ENCODE measurements around the gene TTC7B.

The TTC7B gene

DNA sequence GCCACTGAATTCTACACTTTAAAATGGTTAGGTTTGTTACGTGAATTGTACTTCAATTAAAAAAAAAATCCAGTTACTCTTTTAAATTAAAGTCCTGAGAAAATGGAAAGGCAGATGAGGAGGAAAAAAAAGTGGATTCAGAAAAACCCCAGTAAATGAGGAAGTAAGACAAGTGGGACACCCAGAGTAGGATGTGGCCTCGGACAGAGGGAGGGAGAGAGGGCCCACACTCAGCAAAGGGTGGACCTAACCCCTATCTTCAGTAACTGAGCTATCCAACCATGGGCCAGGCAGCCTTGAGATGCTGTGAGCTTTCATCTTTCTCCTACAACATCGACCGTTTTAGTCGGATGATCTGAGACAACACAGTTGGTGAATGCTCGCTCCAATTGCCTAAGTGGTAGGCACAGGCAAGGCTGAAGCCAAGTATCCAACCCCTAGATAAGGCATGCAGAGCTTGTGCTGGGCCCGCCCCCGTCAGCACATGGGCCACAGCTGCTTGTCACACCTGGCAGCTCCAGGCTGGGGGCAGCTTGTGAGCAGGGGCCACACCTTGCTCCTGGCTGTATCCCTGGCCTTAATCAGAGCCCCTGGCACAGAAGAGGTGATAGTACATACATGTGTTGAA, 142.1 kb downstream of the TTC7B start:
- no peak for DNase-seq (ENCODE audit: low spot score)

DNA sequence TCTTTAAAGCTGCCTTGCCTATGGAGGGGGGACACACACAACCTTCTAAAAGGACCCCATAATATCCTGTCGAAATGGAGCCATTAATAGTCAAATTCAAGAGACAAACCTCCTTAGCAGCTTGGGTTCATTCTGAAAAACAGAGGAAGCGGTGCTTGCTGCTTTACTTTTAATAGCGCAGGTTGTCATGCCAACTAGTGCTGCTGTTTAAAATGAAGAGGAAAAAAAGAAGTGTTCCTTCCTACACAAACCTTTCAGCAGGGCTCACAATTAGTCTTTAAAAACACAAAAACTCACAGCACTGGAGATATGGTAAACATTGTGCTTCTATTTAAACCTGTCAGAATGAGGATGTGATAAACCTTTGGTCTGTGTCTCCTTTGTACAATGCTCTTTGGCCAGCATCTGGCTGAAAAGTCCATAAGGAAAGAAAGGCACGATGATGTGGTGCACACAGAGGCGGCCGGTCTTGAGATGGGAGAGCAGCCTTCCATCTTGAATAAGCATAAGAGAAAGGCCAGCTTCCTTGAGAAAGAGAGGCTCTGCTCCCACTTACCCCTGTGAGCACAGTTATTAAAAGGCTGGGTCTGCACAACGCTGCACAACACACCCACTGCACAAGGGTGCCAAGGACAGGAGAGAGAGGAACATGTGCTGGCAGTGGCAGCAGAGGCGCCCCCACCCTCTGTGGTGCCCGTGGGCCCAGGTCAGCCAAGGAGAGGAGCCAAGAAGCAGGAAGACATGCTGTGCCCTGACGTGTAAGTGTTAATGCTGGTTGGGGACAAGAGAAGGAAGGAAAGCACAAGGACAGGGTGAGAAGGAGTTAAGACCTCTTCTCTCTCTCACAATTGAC, 144.6 kb downstream of the TTC7B start:
- DNase-seq (ENCODE audit: low spot score), result no peak

DNA sequence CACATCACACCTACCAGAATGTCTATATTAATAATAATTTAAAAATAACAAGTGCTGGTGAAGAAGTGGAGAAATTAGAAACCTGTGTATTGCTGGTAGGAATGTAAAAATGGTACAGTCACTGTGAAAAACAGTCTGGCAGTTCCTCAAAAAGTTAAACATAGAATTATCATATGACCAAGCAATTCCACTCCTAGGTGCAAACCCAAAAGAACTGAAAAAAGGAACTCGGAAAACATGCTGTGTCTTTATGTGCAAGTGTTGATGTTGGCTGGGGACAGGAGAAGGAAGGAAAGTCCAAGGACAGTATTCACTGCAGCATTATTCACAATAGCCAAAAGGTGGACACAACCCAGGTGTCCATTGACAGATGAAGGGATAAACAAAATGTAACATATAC, 146.5 kb downstream of the TTC7B start:
- DNase-seq (ENCODE audit: low spot score), result no peak

DNA sequence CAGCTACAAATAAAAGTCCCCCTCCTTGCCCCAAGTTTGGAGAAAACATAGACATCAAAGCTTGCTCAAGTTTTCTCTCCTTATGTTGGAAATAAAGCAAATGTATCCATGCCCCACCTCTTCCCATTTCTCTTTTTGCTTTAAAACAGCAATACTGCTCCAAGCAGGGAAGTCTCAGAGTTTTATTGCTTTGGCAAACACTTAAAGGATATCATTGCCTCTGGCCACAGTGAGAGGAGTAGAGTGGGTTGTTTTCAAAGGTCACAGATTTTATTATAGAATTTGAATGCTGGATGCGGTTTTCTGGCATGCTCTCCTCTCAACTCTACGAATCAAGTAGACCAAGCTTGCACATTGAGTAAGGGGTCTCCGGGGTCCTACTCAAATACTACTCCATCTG, 149.7 kb downstream of the TTC7B start:
- DNase-seq (ENCODE audit: low spot score), result no peak

DNA sequence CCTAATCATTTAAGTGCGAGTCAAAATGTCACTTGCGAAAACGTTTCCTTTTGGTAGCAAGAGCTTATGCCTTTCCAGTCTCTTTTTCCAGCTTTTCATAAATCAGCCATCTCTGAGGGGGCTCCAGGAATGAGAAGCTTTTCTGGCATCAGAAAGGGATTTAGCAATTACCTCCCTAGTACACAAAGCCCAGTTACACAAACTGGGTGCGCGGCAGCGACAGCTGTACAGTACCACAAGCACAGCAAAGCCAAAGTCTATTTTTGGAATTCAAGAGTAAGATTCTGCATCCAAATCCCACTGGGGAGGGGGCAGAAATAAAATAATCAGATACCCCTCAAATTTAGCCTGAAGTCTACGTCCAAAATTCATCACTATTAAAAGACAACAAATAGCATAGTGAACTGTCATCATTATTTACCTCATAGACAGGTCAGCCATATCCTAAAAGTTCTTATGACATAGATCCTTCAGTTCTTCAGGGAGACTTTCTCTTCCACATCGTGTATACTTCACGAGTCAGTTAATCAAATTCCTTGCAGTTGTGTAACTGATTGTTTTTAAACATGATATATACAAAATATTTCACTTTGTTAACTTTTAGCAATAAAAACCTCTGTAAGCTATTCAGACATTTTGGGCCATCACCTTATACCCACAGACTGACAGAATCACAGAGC, 150.8 kb downstream of the TTC7B start:
- DNase-seq (ENCODE audit: low spot score), result no peak

DNA sequence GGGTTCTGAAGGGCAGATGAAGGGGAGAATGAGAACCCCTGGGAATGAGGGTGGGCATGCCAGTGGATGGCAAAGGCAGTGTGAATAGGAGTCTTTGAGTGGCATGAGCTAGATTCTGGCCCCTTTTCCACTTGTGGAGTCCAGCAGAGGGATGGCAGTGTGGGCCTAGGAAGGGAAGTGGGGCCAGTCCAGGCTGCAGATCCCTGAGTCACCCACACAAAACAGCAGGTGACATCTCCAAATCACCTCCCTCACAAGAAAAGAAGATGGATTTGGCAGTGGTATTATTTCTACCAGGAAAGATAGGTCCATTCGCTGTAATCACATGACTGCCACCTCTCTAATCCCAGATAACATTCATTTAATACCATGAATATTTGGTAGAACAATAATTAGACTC, 151.3 kb downstream of the TTC7B start:
- no peak for DNase-seq (ENCODE audit: low spot score)

DNA sequence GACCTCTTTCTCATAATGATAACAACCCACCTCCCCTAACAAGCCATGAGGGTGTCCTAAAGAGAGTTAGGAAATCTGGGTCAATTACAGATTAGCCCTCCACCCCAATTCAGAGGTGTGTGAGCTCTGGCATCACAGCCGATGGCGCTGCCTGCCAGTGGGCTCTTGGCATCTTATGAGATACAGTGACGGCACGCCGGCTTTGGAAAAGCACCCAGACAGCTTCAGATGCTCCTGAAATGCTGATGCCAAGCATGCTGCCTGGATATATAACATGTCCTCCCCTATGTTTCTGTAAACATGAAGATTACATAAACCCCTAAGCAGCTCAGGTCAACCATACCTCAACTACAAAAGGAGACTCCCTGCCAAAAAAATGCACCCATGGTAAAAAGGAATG, 152.6 kb downstream of the TTC7B start:
- no peak for DNase-seq (ENCODE audit: low spot score)

DNA sequence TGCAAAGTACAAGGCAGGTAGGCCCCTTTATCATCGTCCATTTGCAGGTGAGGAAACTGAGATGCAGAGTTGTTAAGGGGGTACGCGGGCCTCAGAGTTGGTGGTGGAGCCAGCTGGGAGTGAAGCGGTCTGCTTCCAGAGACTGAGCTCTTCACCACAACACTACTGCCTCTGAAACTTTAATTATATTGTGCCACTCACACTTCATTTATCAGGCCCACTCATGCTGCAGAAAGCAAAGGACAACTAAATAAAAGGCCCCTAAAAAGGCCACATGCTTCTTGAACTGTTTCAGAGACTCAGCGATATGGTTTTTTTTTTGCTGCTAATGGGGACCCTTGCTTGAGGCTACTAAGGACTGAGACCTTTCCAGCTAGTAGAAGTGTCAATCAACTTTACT, 153.1 kb downstream of the TTC7B start:
- no peak for DNase-seq (ENCODE audit: low spot score)

DNA sequence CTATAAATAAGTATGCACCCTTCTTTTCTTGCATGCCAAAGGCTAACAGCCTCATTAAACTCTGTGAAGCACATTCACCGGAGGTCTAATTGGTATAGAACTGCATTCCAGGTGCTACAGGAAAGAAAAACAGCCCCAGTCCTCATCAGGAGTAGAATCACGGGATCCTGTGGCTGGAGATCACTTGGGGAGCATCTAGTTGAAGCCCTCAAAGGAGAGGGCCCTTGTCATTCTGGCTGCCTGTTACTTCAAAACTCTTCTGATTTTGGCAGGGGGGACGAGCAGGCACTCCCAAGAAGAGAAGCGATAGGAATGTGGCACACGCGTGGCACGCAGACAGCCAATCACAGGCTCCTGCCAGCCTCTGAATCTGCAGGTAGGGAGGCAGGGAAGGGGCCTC, 154.4 kb downstream of the TTC7B start:
- DNase-seq (ENCODE audit: low spot score), result no peak

DNA sequence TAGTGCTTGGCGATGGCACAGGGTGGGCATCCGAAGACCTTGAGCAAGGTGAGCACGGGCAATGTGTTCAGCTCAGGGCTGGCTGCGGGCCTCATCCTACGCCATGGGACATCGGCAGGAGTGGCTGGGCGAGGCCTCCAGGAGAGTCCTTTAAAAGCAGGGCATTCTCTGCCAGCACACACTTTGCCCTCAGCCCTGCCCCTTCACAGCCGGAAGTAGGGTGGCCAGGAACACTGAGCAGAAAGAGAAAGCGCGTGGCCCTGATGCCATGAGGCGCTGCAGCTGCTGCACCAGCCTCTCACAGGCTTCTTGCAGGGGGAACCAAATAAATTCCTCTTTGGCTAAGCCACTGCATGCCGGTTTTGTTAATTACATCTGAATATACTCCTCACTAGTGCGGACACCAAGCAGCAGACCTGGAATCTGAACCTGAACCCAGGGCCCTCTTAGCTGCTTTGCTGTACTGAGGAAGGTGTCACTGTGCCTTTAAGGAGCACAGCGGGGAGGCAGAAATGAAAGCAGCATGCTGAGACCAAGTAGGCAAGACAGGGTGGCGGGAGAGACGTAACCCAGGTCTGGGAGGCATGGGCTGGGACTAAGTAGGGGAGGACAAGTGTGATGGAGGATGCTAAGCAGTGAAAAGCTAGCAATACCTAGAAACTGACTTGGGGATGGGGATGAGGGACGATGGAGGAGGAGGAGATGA, 155.2 kb downstream of the TTC7B start:
- DNase-seq (ENCODE audit: low spot score), result no peak

DNA sequence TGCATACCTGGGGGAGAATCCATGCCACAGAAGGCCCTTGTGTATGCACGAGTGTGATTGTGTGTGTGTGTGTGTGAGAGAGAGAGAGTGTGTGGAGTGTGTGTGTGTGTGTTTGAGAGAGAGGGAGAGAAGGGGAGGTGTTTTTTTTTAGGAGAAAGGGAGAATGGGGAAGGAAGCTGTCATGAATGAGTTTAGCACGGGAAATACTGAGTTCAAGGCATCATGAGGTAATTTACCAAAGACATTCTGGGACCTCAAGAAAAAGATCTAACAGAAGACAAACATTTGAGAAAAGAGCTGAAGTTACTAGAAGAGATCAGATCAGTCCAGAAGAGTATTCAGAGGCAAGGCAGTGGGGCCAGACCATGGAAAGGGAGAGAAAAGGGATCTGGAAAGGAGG, 157.1 kb downstream of the TTC7B start:
- DNase-seq (ENCODE audit: low spot score), result no peak

DNA sequence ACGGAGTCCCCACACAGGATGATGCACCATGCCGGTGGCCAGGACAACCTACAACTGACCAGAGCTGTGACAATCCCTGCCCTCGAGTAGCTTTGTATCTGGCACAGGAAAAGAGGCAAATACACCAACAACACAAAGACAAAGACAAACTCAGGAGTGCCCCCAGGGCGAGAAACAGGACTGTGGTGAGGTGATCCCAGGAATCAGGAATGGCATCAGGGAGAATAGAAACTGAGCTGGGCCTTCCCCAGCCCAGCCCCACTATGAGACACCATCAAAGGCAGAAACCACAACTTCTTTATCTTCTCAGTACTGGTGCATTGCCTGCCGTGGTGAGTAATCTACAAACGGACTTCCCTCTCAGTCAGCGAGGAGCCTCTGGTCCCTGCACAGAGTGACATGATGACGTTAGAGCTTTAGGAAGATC, 157.7 kb downstream of the TTC7B start:
- DNase-seq (ENCODE audit: low spot score), result no peak

DNA sequence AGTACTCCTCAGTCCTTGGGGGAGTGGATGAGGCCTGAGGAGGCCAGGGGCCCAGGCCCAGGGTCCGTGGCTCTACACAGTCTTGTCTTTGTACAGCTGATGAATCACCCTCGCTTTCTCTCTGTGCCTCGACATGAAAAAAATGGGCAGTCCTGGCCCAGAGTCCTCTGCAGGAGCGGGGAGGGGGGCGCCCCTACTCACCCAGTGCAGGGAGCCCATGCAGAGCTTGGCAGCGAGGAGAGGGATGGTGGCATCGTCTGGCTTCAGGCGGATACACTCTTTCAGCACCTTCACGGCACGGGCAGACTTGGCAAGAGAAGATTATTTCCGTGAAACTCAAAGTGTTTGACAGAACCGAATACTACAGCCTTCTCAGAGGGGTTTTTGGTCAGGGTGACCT, 159.3 kb downstream of the TTC7B start:
- DNase-seq (ENCODE audit: low spot score), result no peak

DNA sequence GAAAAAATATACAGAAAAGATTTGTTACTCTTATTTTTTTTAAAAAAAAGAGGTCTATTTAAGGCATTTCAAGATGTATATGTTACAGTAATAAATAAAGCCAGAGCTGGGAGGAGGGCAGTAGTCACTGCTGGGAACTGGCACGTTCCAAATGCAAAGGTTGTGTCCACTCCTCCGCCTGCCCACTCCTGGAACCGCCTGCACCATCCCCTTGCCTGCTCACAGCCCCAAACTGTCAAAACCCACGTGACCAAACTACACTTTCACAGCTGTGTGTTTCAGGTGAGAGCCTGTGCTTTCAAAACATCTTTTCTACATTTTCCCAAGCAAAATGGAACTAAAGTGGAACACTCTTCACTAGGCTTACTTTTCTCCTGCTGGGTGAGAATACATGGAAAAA, 160.4 kb downstream of the TTC7B start:
- DNase-seq (ENCODE audit: low spot score), result no peak

DNA sequence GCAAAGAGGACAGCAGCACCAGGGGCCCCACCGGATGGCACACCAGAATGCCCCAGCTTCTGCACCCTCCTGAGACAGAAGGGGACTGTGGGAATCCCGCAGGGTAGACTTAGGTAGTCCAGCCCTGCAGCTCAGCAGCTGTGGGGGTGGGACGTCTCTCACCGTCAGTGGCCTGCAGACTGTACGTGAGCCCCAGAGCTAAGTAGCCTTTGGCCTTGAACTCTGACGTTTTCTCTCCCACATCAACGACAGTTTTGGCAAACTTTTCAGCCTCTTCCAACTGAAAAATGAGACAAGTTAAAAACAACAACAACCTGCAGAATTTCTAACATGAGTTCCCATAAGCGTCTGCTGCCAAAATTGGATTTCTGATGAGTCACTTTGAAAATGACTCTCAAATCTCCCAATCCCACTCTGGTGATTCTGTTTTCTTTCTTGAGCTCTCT, 161.4 kb downstream of the TTC7B start:
- no peak for DNase-seq (ENCODE audit: low spot score)

DNA sequence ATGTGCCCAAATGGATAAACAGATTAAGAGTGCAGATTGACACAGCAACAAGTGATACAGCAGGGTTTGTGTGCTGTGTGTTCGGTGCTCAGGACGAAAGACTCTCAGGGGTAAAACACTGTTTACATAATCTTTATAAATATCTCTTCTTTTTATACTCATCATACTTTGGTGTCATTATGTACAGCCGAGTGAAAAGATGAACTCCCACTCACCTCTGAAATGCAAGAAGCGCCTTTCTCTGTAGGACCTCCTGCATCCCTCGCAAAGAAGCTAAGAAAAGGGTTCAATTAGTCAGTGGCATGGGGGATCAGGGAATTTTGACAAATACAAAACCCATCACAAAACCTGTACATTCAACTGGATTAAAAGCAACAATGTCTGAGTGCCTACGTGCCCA, 163.6 kb downstream of the TTC7B start:
- no peak for DNase-seq (ENCODE audit: low spot score)

DNA sequence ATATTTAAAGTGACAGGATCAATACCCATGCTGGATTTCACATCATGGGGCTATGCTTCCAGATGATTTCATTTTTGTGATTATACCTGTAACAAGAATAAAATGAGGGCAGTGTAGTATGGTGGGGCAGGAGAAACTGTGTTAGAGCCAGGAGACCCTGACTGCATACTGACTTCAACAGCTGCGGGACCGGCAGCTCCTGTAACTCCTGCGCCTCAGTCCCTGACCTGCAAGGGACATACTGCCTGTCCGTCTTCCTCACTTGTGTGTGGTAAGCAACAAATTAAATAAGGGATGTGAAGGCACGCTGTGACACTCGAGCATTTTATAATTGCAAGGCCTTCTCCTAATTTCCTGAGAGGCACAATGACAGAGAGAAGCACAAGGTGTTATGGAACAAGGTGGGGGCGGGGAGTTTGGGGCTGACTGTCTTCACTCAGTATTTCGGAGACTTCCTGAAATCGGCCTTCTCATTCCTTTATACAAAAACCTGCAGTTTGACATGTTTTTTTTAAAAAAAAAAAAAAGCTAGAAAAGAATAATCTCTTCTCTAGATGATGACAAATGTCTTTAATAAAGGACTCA, 164.2 kb downstream of the TTC7B start:
- no peak for DNase-seq (ENCODE audit: low spot score)

DNA sequence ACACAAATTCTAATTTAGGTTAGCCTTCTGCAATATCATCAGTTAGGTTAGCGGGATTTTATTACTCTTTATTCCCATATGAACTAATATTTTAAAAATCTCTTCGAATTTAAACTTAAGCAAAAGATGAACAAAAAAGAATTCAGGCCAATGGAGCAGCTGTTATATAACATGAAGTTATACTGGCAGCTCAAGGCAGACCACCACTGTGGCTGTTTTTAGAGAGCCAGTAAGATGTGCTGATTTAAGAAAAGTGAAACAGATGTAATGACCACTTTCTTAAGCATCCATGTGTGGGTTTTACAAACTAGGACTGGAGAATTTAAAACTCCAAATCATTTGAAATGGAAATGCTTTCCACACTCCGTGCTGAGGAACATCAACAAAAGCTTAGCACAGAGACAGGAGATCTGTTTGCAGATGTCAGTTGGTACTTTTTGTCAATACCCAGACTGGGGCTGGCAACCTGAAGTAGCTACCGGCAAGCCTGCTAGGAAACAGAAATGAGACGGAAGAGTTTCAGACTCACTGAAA, 164.9 kb downstream of the TTC7B start:
- no peak for DNase-seq (ENCODE audit: low spot score)

DNA sequence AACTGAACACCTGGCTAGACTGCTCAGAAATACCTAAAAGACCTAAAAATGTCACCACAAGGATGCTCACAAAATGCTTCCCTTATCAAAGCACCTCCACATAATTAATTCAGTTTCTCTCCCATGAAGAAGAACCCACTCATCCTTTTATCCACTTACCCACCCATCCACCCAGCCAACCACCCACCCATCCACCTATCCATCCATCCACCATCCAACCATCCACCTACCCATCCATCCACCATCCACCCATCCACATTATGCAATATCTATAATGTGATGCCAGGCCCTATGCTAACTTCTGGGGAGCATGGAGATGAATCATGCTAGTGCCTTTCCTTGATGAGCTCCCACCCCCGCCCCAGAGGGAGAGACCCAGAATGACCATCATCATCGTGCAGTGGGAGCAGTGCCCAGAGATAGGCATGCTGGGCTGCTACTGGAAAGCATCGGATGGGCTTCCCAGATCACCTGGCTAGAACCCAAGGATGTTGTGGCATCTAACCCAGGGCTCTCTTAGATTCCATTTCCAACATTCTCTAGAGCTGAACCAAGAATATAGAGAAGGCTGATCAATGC, 166.6 kb downstream of the TTC7B start:
- no peak for DNase-seq (ENCODE audit: low spot score)

DNA sequence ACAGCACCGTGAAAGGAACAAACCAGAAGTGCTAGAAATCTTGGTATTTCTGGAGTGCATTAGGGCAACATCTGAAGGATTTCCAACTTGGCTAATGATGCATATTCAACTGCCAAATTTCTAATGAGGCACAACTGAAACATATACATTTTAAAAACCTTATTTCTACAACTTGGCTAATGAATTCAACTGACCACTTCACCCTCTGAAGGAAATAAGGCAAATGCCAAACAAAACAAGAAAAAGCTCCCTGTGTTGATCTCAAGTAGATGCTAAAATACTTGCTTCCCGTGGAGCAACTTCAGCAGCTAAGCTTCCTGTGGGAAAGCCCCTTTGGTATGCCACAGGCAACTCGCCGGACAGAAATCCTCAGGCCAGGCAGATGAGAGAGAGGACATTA, 167.1 kb downstream of the TTC7B start:
- DNase-seq (ENCODE audit: low spot score), result no peak

DNA sequence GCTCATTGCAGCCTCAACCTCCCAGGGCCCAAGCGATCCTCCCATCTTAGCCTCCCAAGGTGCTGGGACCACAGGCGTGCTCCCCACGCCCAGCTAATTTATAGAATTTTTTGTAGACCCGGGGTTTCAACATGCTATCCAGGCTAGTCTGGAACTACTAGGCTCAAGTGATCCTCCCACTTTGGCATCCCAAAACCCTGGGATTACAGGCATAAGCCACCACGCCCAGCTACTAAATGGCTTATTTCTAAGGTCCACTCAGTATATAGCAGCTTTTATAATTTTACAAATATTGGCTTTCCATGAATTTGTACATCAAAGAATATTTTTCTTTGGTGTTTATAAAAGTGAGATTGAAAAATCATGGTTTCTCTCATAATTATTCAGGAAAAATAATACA, 167.8 kb downstream of the TTC7B start:
- DNase-seq (ENCODE audit: low spot score), result no peak

Measured in AG08396 (cell line).